CD14-positive monocyte (primary cell): ENCODE data around the gene CCDC86. TPM values are rescaled to one million over a fixed set of nuclear protein-coding genes. Genes with fewer than 3 reads are reported as not detected.

Source experiments
- DNase-seq, 3 donors: peaks; one replicate each; pipeline ENCODE4 v3.0.0-alpha.2; 2011 to 2022
- H2AFZ ChIP-seq: 2 replicates; pipeline ENCODE4 v1.6.0; 2012; ENCODE audit warnings: mild to moderate bottlenecking, low read depth, low read length, inconsistent platforms; ENCODE audit not compliant: insufficient read depth, poor library complexity, severe bottlenecking
- H3K27ac ChIP-seq, 2 donors: 1 replicate in 1 of 2; 2 replicates in 1 of 2; pipeline ENCODE4 v1.5.1; 2012 to 2013; ENCODE audit warnings: low read length in 2 of 2, control low read depth in 1 of 2, inconsistent platforms in 1 of 2, low read depth in 1 of 2, mild to moderate bottlenecking in 1 of 2
- H3K27me3 ChIP-seq, 2 donors: one replicate each; pipeline versions ENCODE4 v1.6.0 to v1.6.1; 2011 to 2013; ENCODE audit warnings: low read length in 2 of 2; ENCODE audit not compliant: control insufficient read depth in 2 of 2, insufficient read depth in 2 of 2
- H3K36me3 ChIP-seq, 2 donors: replicated peaks in 1 of 2; 1 replicate in 1 of 2; 2 replicates in 1 of 2; pipeline versions ENCODE4 v1.5.1 to v1.6.1; 2012 to 2013; ENCODE audit warnings: low read length in 2 of 2, control low read depth in 1 of 2, inconsistent platforms in 1 of 2, mild to moderate bottlenecking in 1 of 2; ENCODE audit not compliant: insufficient read depth in 2 of 2, control insufficient read depth in 1 of 2
- H3K4me1 ChIP-seq, 2 donors: 1 replicate in 1 of 2; 2 replicates in 1 of 2; pipeline versions ENCODE4 v1.5.1 to v1.6.1; 2012 to 2013; ENCODE audit warnings: low read length in 2 of 2, control low read depth in 1 of 2, inconsistent platforms in 1 of 2, mild to moderate bottlenecking in 1 of 2, moderate library complexity in 1 of 2; ENCODE audit not compliant: insufficient read depth in 2 of 2, control insufficient read depth in 1 of 2
- H3K4me2 ChIP-seq: replicated peaks from 2 replicates; pipeline ENCODE3; 2012; ENCODE audit warnings: low read length, moderate library complexity, mild to moderate bottlenecking; ENCODE audit not compliant: poor library complexity, severe bottlenecking; ENCODE audit errors: extremely low read depth
- H3K4me3 ChIP-seq, 3 experiments: fragments of 200-600 bp in 1 of 3; sonication (generic) in 1 of 3; replicated peaks in 1 of 3; 1 replicate in 2 of 3; 2 replicates in 1 of 3; pipeline ENCODE4 v1.5.1; 2011 to 2013; ENCODE audit warnings: low read length in 3 of 3, mild to moderate bottlenecking in 3 of 3, control low read depth in 2 of 3, low read depth in 2 of 3, inconsistent platforms in 1 of 3, moderate library complexity in 1 of 3
- H3K79me2 ChIP-seq: 2 replicates; pipeline ENCODE4 v1.6.0; 2012; ENCODE audit warnings: mild to moderate bottlenecking, control low read depth, inconsistent platforms, low read length, moderate library complexity; ENCODE audit not compliant: insufficient read depth
- H3K9ac ChIP-seq: 2 replicates; pipeline ENCODE4 v1.6.0; 2017; ENCODE audit warnings: low read length, mild to moderate bottlenecking; ENCODE audit not compliant: insufficient read depth, poor library complexity, severe bottlenecking
- H3K9me3 ChIP-seq, 2 donors: replicated peaks in 1 of 2; 1 replicate in 1 of 2; 2 replicates in 1 of 2; pipeline versions ENCODE4 v1.5.1 to v1.6.1; 2012 to 2013; ENCODE audit warnings: low read length in 2 of 2, control low read depth in 1 of 2; ENCODE audit not compliant: control insufficient read depth in 1 of 2, insufficient read depth in 1 of 2
- H4K20me1 ChIP-seq: 2 replicates; pipeline ENCODE4 v1.6.0; 2012; ENCODE audit warnings: mild to moderate bottlenecking, low read length, control low read depth, moderate library complexity; ENCODE audit not compliant: insufficient read depth
- H3K27ac Mint-ChIP-seq, 7 donors: one replicate each; pipeline ENCODE4 v1.8.0; 2020; ENCODE audit warnings: mild to moderate bottlenecking in 7 of 7, mixed read lengths in 7 of 7, moderate library complexity in 6 of 7, inconsistent platforms in 2 of 7
- H3K27me3 Mint-ChIP-seq, 3 donors: one replicate each; pipeline ENCODE4 v1.8.0; 2021 to 2022; ENCODE audit warnings: low read depth in 3 of 3, mild to moderate bottlenecking in 3 of 3, mixed read lengths in 3 of 3, moderate library complexity in 3 of 3, inconsistent platforms in 1 of 3
- H3K36me3 Mint-ChIP-seq, 2 donors: one replicate each; pipeline ENCODE4 v1.8.0; 2020; ENCODE audit warnings: mixed read lengths in 2 of 2, inconsistent platforms in 1 of 2, mild to moderate bottlenecking in 1 of 2
- H3K4me1 Mint-ChIP-seq: one replicate; pipeline ENCODE4 v1.8.0; 2020; ENCODE audit warnings: mild to moderate bottlenecking, mixed read lengths
- H3K4me3 Mint-ChIP-seq, 2 donors: one replicate each; pipeline ENCODE4 v1.8.0; 2020; ENCODE audit warnings: mild to moderate bottlenecking in 2 of 2, mixed read lengths in 2 of 2, moderate library complexity in 1 of 2
- H3K9me3 Mint-ChIP-seq, 7 donors: one replicate each; pipeline ENCODE4 v1.8.0; 2020 to 2022; ENCODE audit warnings: mixed read lengths in 7 of 7, mild to moderate bottlenecking in 6 of 7, moderate library complexity in 6 of 7, inconsistent platforms in 2 of 7
- WGBS: methylation state at CpG from one replicate; pipeline ENCODE4 v1.1.5; 2013; ENCODE audit warnings: missing lambda C conversion rate; ENCODE audit not compliant: insufficient coverage; 5-methylcytosine and 5-hydroxymethylcytosine counted together
- intact Hi-C, 2 donors: fragments of 100-400 bp; cut with micrococcal nuclease; formaldehyde crosslinking; loops; one replicate each; pipeline versions ENCODE4 v1.15.0 to v1.15.1; 2023
- polyA plus RNA-seq, 3 donors: library from polyadenylated mRNA; depleted of rRNA in 1 of 3; unstranded in 2 of 3; stranded (reverse) in 1 of 3; fragments of 300-500 nt in 2 of 3; fragments of >200 nt in 1 of 3; fragmentation: Illumina TruSeq in 2 of 3; gene quantifications; 1 replicate in 2 of 3; 2 replicates in 1 of 3; pipeline ENCODE4 v1.2.3, GENCODE V29; 2012 to 2021
- TF ChIP-seq, protein P1 (sequence below): fragments of 200-600 bp; IDR thresholded peaks from one replicate; pipeline ENCODE4 v1.8.0; 2022; ENCODE audit warnings: antibody characterized with exemption, mild to moderate bottlenecking

The CCDC86 gene
- polyA plus RNA-seq, 3 donors: 7.2 to 10.2 (median 8.3) TPM

DNA sequence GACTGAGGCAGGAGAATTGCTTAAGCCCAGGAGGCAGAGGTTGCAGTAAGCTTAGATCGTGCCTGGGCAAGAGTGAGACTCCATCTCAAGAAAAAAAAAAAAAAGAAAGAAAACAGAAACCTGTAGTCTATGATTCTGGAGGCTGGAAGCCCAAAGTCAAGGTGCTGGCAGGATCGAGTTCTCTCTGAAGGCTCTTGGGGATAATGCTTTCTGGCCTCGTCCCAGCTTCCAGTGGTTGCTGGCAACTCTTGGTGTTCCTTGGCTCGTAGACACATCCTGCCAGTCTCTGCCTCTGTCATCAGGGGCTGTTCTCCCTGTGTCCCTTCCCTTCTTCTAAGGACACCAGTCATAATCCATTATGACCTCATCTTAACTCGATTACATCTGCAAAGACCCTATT, 16.8 kb upstream of the CCDC86 start:
- Mint-ChIP-seq H3K27ac (no peak overlapping the region), H3K27me3 (peaks cover 0 to 5% (median 5%) of the 10 kb centered on the region in 3 donors), H3K4me1 (no peaks in the 10 kb centered on the region), H3K9me3 (no peaks in the 10 kb centered on the region), H3K4me3 (no peak overlapping the region), H3K36me3 (no peaks in the 10 kb centered on the region)
- Histone ChIP-seq H3K79me2 (no peaks in the 10 kb centered on the region), H3K4me3 (no peak overlapping the region), H3K9ac (no peak overlapping the region), H3K36me3 (no peaks in the 10 kb centered on the region), H3K9me3 (no peaks in the 10 kb centered on the region), H3K4me2 (no peak overlapping the region), H3K27me3 (no peaks in the 10 kb centered on the region), H3K4me1 (no peaks in the 10 kb centered on the region), H4K20me1 (no peaks in the 10 kb centered on the region), H3K27ac (no peak overlapping the region), H2AFZ (no peak overlapping the region)
- intact Hi-C loops: no loop called here
- DNase-seq: no peak
- WGBS: 90% methylated on average over 4 of the region's 5 CpGs
- TF ChIP-seq, protein P1, sequence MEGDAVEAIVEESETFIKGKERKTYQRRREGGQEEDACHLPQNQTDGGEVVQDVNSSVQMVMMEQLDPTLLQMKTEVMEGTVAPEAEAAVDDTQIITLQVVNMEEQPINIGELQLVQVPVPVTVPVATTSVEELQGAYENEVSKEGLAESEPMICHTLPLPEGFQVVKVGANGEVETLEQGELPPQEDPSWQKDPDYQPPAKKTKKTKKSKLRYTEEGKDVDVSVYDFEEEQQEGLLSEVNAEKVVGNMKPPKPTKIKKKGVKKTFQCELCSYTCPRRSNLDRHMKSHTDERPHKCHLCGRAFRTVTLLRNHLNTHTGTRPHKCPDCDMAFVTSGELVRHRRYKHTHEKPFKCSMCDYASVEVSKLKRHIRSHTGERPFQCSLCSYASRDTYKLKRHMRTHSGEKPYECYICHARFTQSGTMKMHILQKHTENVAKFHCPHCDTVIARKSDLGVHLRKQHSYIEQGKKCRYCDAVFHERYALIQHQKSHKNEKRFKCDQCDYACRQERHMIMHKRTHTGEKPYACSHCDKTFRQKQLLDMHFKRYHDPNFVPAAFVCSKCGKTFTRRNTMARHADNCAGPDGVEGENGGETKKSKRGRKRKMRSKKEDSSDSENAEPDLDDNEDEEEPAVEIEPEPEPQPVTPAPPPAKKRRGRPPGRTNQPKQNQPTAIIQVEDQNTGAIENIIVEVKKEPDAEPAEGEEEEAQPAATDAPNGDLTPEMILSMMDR: no peak

GRCh38 chr11:60825790-60826189, 16.1 kb upstream of the CCDC86 start:
- no peaks in the 10 kb centered on the region for H3K79me2 ChIP-seq
- no peaks in the 10 kb centered on the region for H3K27me3 ChIP-seq
- Mint-ChIP-seq H3K27me3 (peaks cover 0 to 5% (median 5%) of the 10 kb centered on the region in 3 donors), H3K4me1 (peaks cover under 1% of the 10 kb centered on the region), H3K36me3 (no peaks in the 10 kb centered on the region), H3K27ac (peak overlapping the region in 1 of 7 donors; percentile 7), H3K4me3 (no peak overlapping the region), H3K9me3 (no peaks in the 10 kb centered on the region)
- no peak overlapping the region for H3K4me2 ChIP-seq
- no peak overlapping the region for H3K9ac ChIP-seq
- H2AFZ ChIP-seq: no peak overlapping the region
- H3K27ac ChIP-seq: no peak overlapping the region
- no peak overlapping the region for H3K4me3 ChIP-seq
- no peaks in the 10 kb centered on the region for H3K36me3 ChIP-seq
- H4K20me1 ChIP-seq: no peaks in the 10 kb centered on the region
- H3K9me3 ChIP-seq: no peaks in the 10 kb centered on the region
- DNase-seq: no peak
- WGBS: 97% methylated on average over 5 of the region's 6 CpGs
- peaks cover 0 to 4% of the 10 kb centered on the region in 2 donors for H3K4me1 ChIP-seq
- intact Hi-C loops: no loop called here
- TF ChIP-seq, protein P1: no peak
